Measurements from ENCODE around the gene BCR.

DNA sequence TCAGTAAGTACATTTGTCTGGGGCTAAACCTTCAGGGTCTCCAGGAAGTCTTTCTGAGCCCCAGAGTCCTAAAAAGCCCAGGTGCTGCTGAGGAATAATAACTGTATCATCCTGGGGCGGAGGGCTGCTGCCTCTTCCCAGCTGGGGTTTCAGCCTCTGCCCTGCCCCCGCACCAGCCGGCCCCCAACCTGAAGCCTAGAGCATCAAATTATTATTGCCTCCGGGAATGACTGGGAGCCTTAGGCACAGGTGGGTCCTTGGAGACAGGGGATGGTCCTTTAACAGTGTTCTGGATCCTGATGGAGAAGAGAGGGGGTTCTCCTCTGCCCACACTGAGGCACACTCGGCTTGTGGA lies 64.4 kb downstream of the BCR start:
- TF ChIP-seq, protein P1, sequence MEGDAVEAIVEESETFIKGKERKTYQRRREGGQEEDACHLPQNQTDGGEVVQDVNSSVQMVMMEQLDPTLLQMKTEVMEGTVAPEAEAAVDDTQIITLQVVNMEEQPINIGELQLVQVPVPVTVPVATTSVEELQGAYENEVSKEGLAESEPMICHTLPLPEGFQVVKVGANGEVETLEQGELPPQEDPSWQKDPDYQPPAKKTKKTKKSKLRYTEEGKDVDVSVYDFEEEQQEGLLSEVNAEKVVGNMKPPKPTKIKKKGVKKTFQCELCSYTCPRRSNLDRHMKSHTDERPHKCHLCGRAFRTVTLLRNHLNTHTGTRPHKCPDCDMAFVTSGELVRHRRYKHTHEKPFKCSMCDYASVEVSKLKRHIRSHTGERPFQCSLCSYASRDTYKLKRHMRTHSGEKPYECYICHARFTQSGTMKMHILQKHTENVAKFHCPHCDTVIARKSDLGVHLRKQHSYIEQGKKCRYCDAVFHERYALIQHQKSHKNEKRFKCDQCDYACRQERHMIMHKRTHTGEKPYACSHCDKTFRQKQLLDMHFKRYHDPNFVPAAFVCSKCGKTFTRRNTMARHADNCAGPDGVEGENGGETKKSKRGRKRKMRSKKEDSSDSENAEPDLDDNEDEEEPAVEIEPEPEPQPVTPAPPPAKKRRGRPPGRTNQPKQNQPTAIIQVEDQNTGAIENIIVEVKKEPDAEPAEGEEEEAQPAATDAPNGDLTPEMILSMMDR (IDR thresholded peaks at IDR 0.05; ENCODE audit: insufficient read depth, low read length), result no peak
- TF ChIP-seq, protein P2, sequence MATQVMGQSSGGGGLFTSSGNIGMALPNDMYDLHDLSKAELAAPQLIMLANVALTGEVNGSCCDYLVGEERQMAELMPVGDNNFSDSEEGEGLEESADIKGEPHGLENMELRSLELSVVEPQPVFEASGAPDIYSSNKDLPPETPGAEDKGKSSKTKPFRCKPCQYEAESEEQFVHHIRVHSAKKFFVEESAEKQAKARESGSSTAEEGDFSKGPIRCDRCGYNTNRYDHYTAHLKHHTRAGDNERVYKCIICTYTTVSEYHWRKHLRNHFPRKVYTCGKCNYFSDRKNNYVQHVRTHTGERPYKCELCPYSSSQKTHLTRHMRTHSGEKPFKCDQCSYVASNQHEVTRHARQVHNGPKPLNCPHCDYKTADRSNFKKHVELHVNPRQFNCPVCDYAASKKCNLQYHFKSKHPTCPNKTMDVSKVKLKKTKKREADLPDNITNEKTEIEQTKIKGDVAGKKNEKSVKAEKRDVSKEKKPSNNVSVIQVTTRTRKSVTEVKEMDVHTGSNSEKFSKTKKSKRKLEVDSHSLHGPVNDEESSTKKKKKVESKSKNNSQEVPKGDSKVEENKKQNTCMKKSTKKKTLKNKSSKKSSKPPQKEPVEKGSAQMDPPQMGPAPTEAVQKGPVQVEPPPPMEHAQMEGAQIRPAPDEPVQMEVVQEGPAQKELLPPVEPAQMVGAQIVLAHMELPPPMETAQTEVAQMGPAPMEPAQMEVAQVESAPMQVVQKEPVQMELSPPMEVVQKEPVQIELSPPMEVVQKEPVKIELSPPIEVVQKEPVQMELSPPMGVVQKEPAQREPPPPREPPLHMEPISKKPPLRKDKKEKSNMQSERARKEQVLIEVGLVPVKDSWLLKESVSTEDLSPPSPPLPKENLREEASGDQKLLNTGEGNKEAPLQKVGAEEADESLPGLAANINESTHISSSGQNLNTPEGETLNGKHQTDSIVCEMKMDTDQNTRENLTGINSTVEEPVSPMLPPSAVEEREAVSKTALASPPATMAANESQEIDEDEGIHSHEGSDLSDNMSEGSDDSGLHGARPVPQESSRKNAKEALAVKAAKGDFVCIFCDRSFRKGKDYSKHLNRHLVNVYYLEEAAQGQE (IDR thresholded peaks at IDR 0.05; ENCODE audit: insufficient replicate concordance, low read depth), result no peak
